Neural progenitor cell (in vitro differentiated cells): ENCODE data around the gene OSBPL8. TPM values are rescaled to one million over a fixed set of nuclear protein-coding genes. Genes with fewer than 3 reads are reported as not detected.

Experiments used
- DNase-seq: peaks from one replicate; pipeline ENCODE4 v3.0.0-alpha.2; 2016; ENCODE audit warnings: low spot score
- H2AFZ ChIP-seq: fragments of 200-600 bp; sonication (generic); replicated peaks from 2 replicates; pipeline ENCODE4 v1.6.1; 2016; ENCODE audit warnings: antibody characterized with exemption
- H3F3A ChIP-seq: fragments of 200-600 bp; sonication (generic); 2 replicates; pipeline ENCODE4 v1.6.1; 2016; ENCODE audit warnings: antibody characterized with exemption, low read depth
- H3K27ac ChIP-seq: fragments of 200-600 bp; sonication (generic); 2 replicates; pipeline ENCODE4 v1.5.1; 2016; ENCODE audit warnings: mild to moderate bottlenecking
- H3K27me3 ChIP-seq: fragments of 200-600 bp; sonication (generic); 2 replicates; pipeline ENCODE4 v1.6.1; 2016; ENCODE audit warnings: mild to moderate bottlenecking, moderate library complexity
- H3K36me3 ChIP-seq: fragments of 200-600 bp; sonication (generic); 2 replicates; pipeline ENCODE4 v1.5.1; 2016
- H3K4me1 ChIP-seq: fragments of 200-600 bp; sonication (generic); 2 replicates; pipeline ENCODE4 v1.6.1; 2016; ENCODE audit warnings: mixed run types
- H3K4me2 ChIP-seq: fragments of 200-600 bp; sonication (generic); 2 replicates; pipeline ENCODE4 v1.6.1; 2016
- H3K4me3 ChIP-seq: fragments of 200-600 bp; sonication (generic); 2 replicates; pipeline ENCODE4 v1.5.1; 2016
- H3K79me2 ChIP-seq: fragments of 200-600 bp; sonication (generic); 2 replicates; pipeline ENCODE4 v1.6.1; 2016; ENCODE audit warnings: low read depth
- H3K9ac ChIP-seq: fragments of 200-600 bp; sonication (generic); 2 replicates; pipeline ENCODE4 v1.6.1; 2016
- H3K9me3 ChIP-seq: fragments of 200-600 bp; sonication (generic); 2 replicates; pipeline ENCODE4 v1.5.1; 2016; ENCODE audit warnings: low read depth
- H4K20me1 ChIP-seq: fragments of 200-600 bp; sonication (generic); 2 replicates; pipeline ENCODE4 v1.6.1; 2016; ENCODE audit warnings: low read depth
- H3K27ac Mint-ChIP-seq: 3 replicates; pipeline ENCODE4 v1.8.0; 2021; ENCODE audit warnings: mixed read lengths
- H3K27me3 Mint-ChIP-seq: 2 replicates; pipeline ENCODE4 v1.8.0; 2022; ENCODE audit warnings: low read depth, mild to moderate bottlenecking, inconsistent platforms, moderate library complexity, mixed read lengths; ENCODE audit not compliant: insufficient read depth
- H3K36me3 Mint-ChIP-seq: 3 replicates; pipeline ENCODE4 v1.8.0; 2021; ENCODE audit warnings: mixed read lengths
- H3K4me1 Mint-ChIP-seq: 3 replicates; pipeline ENCODE4 v1.8.0; 2021; ENCODE audit warnings: mixed read lengths
- H3K4me3 Mint-ChIP-seq: 3 replicates; pipeline ENCODE4 v1.8.0; 2021; ENCODE audit warnings: mild to moderate bottlenecking, moderate library complexity, mixed read lengths
- H3K9me3 Mint-ChIP-seq: 3 replicates; pipeline ENCODE4 v1.8.0; 2020; ENCODE audit warnings: mixed read lengths
- CTCF ChIP-seq: fragments of 200-600 bp; sonication (generic); IDR thresholded peaks from 2 replicates; pipeline ENCODE4 v1.5.1; 2017; ENCODE audit warnings: antibody characterized with exemption, mild to moderate bottlenecking
- EZH2 ChIP-seq: fragments of 200-600 bp; sonication (generic); IDR thresholded peaks from 2 replicates; pipeline ENCODE4 v1.6.1; 2017; ENCODE audit warnings: antibody characterized with exemption, mild to moderate bottlenecking, moderate library complexity
- EZH2phosphoT487 ChIP-seq: fragments of 200-600 bp; sonication (generic); IDR thresholded peaks from 2 replicates; pipeline ENCODE4 v1.6.1; 2017; ENCODE audit warnings: antibody characterized with exemption
- total RNA-seq: library from RNA; depleted of rRNA; stranded (reverse); fragments of >200 nt; gene quantifications from 2 replicates; pipeline ENCODE4 v1.2.3, GENCODE V29; 2015; ENCODE audit warnings: low replicate concordance

Gene OSBPL8
- total RNA-seq, 1 donor from 2014 or later: 93.6 TPM

GRCh38 chr12:76542908-76543307 lies 16.7 kb downstream of the OSBPL8 start:
- Mint-ChIP-seq H3K4me3 (no peak overlapping the region), H3K27ac (no peak overlapping the region), H3K36me3 (peaks cover 10% of the 10 kb centered on the region), H3K27me3 (no peaks in the 10 kb centered on the region), H3K4me1 (peaks cover 20% of the 10 kb centered on the region), H3K9me3 (peaks cover 2% of the 10 kb centered on the region)
- no peak for TF ChIP-seq EZH2
- no peak for TF ChIP-seq EZH2phosphoT487
- peaks cover 29% of the 10 kb centered on the region for H3K4me1 ChIP-seq
- H4K20me1 ChIP-seq: peaks cover 35% of the 10 kb centered on the region
- no peaks in the 10 kb centered on the region for H3K36me3 ChIP-seq
- no peaks in the 10 kb centered on the region for H3K27me3 ChIP-seq
- peaks cover 100% of the 10 kb centered on the region for H3K79me2 ChIP-seq
- H3F3A ChIP-seq: peaks cover 5% of the 10 kb centered on the region
- H3K9ac ChIP-seq: no peak overlapping the region
- H3K4me2 ChIP-seq: no peak overlapping the region
- DNase-seq: no peak
- H3K9me3 ChIP-seq: no peaks in the 10 kb centered on the region
- H3K27ac ChIP-seq: no peak overlapping the region
- no peak overlapping the region for H2AFZ ChIP-seq
- no peak overlapping the region for H3K4me3 ChIP-seq

DNA sequence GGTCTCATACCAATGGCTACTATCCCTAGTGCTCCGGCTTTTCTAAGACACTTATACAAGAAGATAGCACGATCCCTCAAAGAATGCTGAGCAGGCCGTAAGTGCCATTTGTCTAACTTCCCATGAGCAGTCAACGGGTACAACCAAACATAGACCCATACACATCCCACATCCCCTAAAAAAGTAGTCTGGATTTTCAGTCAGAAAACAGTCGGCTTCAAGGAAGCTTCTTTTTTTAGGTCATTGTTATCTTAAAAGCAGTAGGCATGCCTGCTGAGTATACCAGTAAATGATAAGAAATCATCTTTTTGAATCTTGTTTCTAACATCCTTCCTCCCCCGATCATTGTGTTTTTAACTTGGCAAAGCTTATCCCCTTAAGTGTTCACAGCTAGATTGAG lies 19.8 kb downstream of the OSBPL8 start:
- DNase-seq: no peak
- Histone ChIP-seq H3K9ac (no peak overlapping the region), H3K4me3 (no peak overlapping the region), H3K4me2 (no peak overlapping the region), H3K27ac (no peak overlapping the region), H3K36me3 (no peaks in the 10 kb centered on the region), H3K79me2 (peaks cover 98% of the 10 kb centered on the region), H3F3A (no peaks in the 10 kb centered on the region), H4K20me1 (peaks cover 16% of the 10 kb centered on the region), H3K27me3 (no peaks in the 10 kb centered on the region), H2AFZ (no peak overlapping the region), H3K4me1 (peaks cover 8% of the 10 kb centered on the region), H3K9me3 (no peaks in the 10 kb centered on the region)
- Mint-ChIP-seq H3K27me3 (no peaks in the 10 kb centered on the region), H3K27ac (no peak overlapping the region), H3K36me3 (peaks cover 21% of the 10 kb centered on the region), H3K4me3 (no peak overlapping the region), H3K9me3 (peaks cover 8% of the 10 kb centered on the region), H3K4me1 (peaks cover 5% of the 10 kb centered on the region)
- TF ChIP-seq EZH2phosphoT487: no peak

DNA sequence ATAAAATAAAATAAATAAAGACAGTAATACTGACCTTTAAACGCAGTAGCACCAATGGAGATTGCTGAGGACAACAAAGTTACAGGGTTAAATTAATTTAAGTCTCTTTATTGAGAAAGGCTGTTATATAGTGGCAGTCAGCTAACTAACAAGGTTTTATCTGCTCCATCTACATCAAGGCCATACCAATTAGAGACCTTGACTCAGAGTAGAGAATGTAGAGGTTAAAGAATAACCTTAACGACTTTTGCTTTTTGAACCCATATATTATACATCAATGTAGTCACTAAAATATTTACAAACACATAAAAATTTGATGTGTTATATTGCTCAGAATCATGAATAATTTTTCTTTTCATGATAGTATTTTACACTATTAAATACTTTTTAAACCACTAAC lies 21.6 kb downstream of the OSBPL8 start:
- peaks cover 96% of the 10 kb centered on the region for H3K79me2 ChIP-seq
- Mint-ChIP-seq H3K9me3 (peaks cover 11% of the 10 kb centered on the region), H3K27ac (no peak overlapping the region), H3K4me1 (no peaks in the 10 kb centered on the region), H3K27me3 (no peaks in the 10 kb centered on the region), H3K36me3 (peaks cover 20% of the 10 kb centered on the region), H3K4me3 (no peak overlapping the region)
- no peaks in the 10 kb centered on the region for H3K9me3 ChIP-seq
- H3K27me3 ChIP-seq: no peaks in the 10 kb centered on the region
- no peaks in the 10 kb centered on the region for H3F3A ChIP-seq
- DNase-seq: no peak
- no peak overlapping the region for H3K27ac ChIP-seq
- H4K20me1 ChIP-seq: peaks cover 5% of the 10 kb centered on the region
- H3K4me1 ChIP-seq: no peaks in the 10 kb centered on the region
- H3K4me2 ChIP-seq: no peak overlapping the region
- no peaks in the 10 kb centered on the region for H3K36me3 ChIP-seq
- no peak overlapping the region for H3K4me3 ChIP-seq
- TF ChIP-seq CTCF (no peak), EZH2 (no peak), EZH2phosphoT487 (no peak)
- no peak overlapping the region for H3K9ac ChIP-seq
- H2AFZ ChIP-seq: no peak overlapping the region

GRCh38 chr12:76536546-76536945 lies 23.0 kb downstream of the OSBPL8 start:
- Mint-ChIP-seq H3K4me3 (no peak overlapping the region), H3K9me3 (peaks cover 11% of the 10 kb centered on the region), H3K36me3 (peaks cover 13% of the 10 kb centered on the region), H3K27me3 (no peaks in the 10 kb centered on the region), H3K27ac (no peak overlapping the region), H3K4me1 (no peaks in the 10 kb centered on the region)
- Histone ChIP-seq H2AFZ (no peak overlapping the region), H3K9me3 (no peaks in the 10 kb centered on the region), H4K20me1 (no peaks in the 10 kb centered on the region), H3K4me2 (no peak overlapping the region), H3K27ac (no peak overlapping the region), H3K27me3 (no peaks in the 10 kb centered on the region), H3F3A (no peaks in the 10 kb centered on the region), H3K36me3 (no peaks in the 10 kb centered on the region), H3K79me2 (peaks cover 94% of the 10 kb centered on the region), H3K9ac (no peak overlapping the region), H3K4me1 (no peaks in the 10 kb centered on the region), H3K4me3 (no peak overlapping the region)
- DNase-seq: no peak
- TF ChIP-seq EZH2 (no peak), EZH2phosphoT487 (no peak), CTCF (no peak)
